ENCODE data around the gene FIBP.

Gene FIBP

GRCh38 chr11:65885808-65886536 is 2.3 kb downstream of the FIBP start:
- H3K4me1 ChIP-seq (ENCODE audit: control insufficient read depth, low read depth, low read length) = peaks cover 7% of the 10 kb centered on the region
- peaks cover 32% of the 10 kb centered on the region for H3K36me3 ChIP-seq (ENCODE audit: control insufficient read depth, low read depth, low read length)

GRCh38 chr11:65885231-65885630 is 3.0 kb downstream of the FIBP start:
- Histone ChIP-seq H3K9me3 (ENCODE audit: control insufficient read depth, low read depth, low read length) (no peaks in the 10 kb centered on the region), H3K9ac (ENCODE audit: low read length) (no peak overlapping the region), H3K27ac (ENCODE audit: low read length) (no peak overlapping the region), H3K27me3 (ENCODE audit: control insufficient read depth, insufficient read depth, low read length) (peaks cover 14% of the 10 kb centered on the region), H3K4me1 (ENCODE audit: control insufficient read depth, low read depth, low read length) (peaks cover 7% of the 10 kb centered on the region), H3K36me3 (ENCODE audit: control insufficient read depth, low read depth, low read length) (peaks cover 32% of the 10 kb centered on the region), H3K4me3 (ENCODE audit: low read length) (no peak overlapping the region)

More at GRCh38 chr11:65885808-65886536, 2.3 kb downstream of the FIBP start:
- Histone ChIP-seq H3K9ac (ENCODE audit: low read length) (no peak overlapping the region), H3K27ac (ENCODE audit: low read length) (no peak overlapping the region), H3K27me3 (ENCODE audit: control insufficient read depth, insufficient read depth, low read length) (peaks cover 14% of the 10 kb centered on the region), H3K4me3 (ENCODE audit: low read length) (no peak overlapping the region), H3K9me3 (ENCODE audit: control insufficient read depth, low read depth, low read length) (no peaks in the 10 kb centered on the region)

GRCh38 chr11:65884716-65885092 is 3.6 kb downstream of the FIBP start:
- H3K4me1 ChIP-seq (ENCODE audit: control insufficient read depth, low read depth, low read length) = peaks cover 2% of the 10 kb centered on the region
- H3K9ac ChIP-seq (ENCODE audit: low read length) = no peak overlapping the region
- no peak overlapping the region for H3K4me3 ChIP-seq (ENCODE audit: low read length)
- no peak overlapping the region for H3K27ac ChIP-seq (ENCODE audit: low read length)
- no peaks in the 10 kb centered on the region for H3K9me3 ChIP-seq (ENCODE audit: control insufficient read depth, low read depth, low read length)
- H3K36me3 ChIP-seq (ENCODE audit: control insufficient read depth, low read depth, low read length) = peaks cover 32% of the 10 kb centered on the region
- peaks cover 8% of the 10 kb centered on the region for H3K27me3 ChIP-seq (ENCODE audit: control insufficient read depth, insufficient read depth, low read length)

- Histone ChIP-seq H3K4me3 (ENCODE audit: low read length) (no peak overlapping the region), H3K4me1 (ENCODE audit: control insufficient read depth, low read depth, low read length) (no peaks in the 10 kb centered on the region), H3K9ac (ENCODE audit: low read length) (no peak overlapping the region), H3K9me3 (ENCODE audit: control insufficient read depth, low read depth, low read length) (no peaks in the 10 kb centered on the region), H3K27ac (ENCODE audit: low read length) (no peak overlapping the region), H3K27me3 (ENCODE audit: control insufficient read depth, insufficient read depth, low read length) (peaks cover 2% of the 10 kb centered on the region), H3K36me3 (ENCODE audit: control insufficient read depth, low read depth, low read length) (peaks cover 32% of the 10 kb centered on the region)
These were observed 4.2 kb downstream of the FIBP start for GRCh38 chr11:65883786-65884715.

- Histone ChIP-seq H3K9ac (ENCODE audit: low read length) (no peak overlapping the region), H3K36me3 (ENCODE audit: control insufficient read depth, low read depth, low read length) (peaks cover 32% of the 10 kb centered on the region), H3K27ac (ENCODE audit: low read length) (no peak overlapping the region), H3K4me3 (ENCODE audit: low read length) (no peak overlapping the region), H3K9me3 (ENCODE audit: control insufficient read depth, low read depth, low read length) (no peaks in the 10 kb centered on the region), H3K27me3 (ENCODE audit: control insufficient read depth, insufficient read depth, low read length) (no peaks in the 10 kb centered on the region), H3K4me1 (ENCODE audit: control insufficient read depth, low read depth, low read length) (no peaks in the 10 kb centered on the region)
These were observed 5.1 kb downstream of the FIBP start for GRCh38 chr11:65883058-65883761.

GRCh38 chr11:65882120-65883057 is 5.9 kb downstream of the FIBP start:
- H3K4me3 ChIP-seq (ENCODE audit: low read length) = no peak overlapping the region
- no peak overlapping the region for H3K9ac ChIP-seq (ENCODE audit: low read length)
- no peaks in the 10 kb centered on the region for H3K27me3 ChIP-seq (ENCODE audit: control insufficient read depth, insufficient read depth, low read length)
- peaks cover 32% of the 10 kb centered on the region for H3K36me3 ChIP-seq (ENCODE audit: control insufficient read depth, low read depth, low read length)
- no peaks in the 10 kb centered on the region for H3K4me1 ChIP-seq (ENCODE audit: control insufficient read depth, low read depth, low read length)
- no peaks in the 10 kb centered on the region for H3K9me3 ChIP-seq (ENCODE audit: control insufficient read depth, low read depth, low read length)
- H3K27ac ChIP-seq (ENCODE audit: low read length) = no peak overlapping the region

- Histone ChIP-seq H3K27me3 (ENCODE audit: control insufficient read depth, insufficient read depth, low read length) (no peaks in the 10 kb centered on the region), H3K4me1 (ENCODE audit: control insufficient read depth, low read depth, low read length) (no peaks in the 10 kb centered on the region), H3K9me3 (ENCODE audit: control insufficient read depth, low read depth, low read length) (no peaks in the 10 kb centered on the region), H3K36me3 (ENCODE audit: control insufficient read depth, low read depth, low read length) (peaks cover 25% of the 10 kb centered on the region), H3K9ac (ENCODE audit: low read length) (no peak overlapping the region), H3K4me3 (ENCODE audit: low read length) (no peak overlapping the region), H3K27ac (ENCODE audit: low read length) (no peak overlapping the region)
These were observed 7.3 kb downstream of the FIBP start for GRCh38 chr11:65880844-65881421.

- H3K9me3 ChIP-seq (ENCODE audit: control insufficient read depth, low read depth, low read length) = no peaks in the 10 kb centered on the region
- H3K27ac ChIP-seq (ENCODE audit: low read length) = no peak overlapping the region
- no peak overlapping the region for H3K4me3 ChIP-seq (ENCODE audit: low read length)
- no peaks in the 10 kb centered on the region for H3K4me1 ChIP-seq (ENCODE audit: control insufficient read depth, low read depth, low read length)
- H3K36me3 ChIP-seq (ENCODE audit: control insufficient read depth, low read depth, low read length) = peaks cover 17% of the 10 kb centered on the region
- no peaks in the 10 kb centered on the region for H3K27me3 ChIP-seq (ENCODE audit: control insufficient read depth, insufficient read depth, low read length)
- no peak overlapping the region for H3K9ac ChIP-seq (ENCODE audit: low read length)
These were observed 8.2 kb downstream of the FIBP start for GRCh38 chr11:65880027-65880426.

GRCh38 chr11:65879617-65880016 is 8.7 kb downstream of the FIBP start, which contains the start of gene CTSW:
TSS of gene CTSW (plus strand) at chr11:65879837. CDS start at chr11:65879855, 18 bp downstream.
- Histone ChIP-seq H3K4me1 (ENCODE audit: control insufficient read depth, low read depth, low read length) (no peaks in the 10 kb centered on the region), H3K27ac (ENCODE audit: low read length) (no peak within 1 kb of the TSS), H3K9ac (ENCODE audit: low read length) (no peak within 1 kb of the TSS), H3K27me3 (ENCODE audit: control insufficient read depth, insufficient read depth, low read length) (no peaks in the 10 kb centered on the region), H3K36me3 (ENCODE audit: control insufficient read depth, low read depth, low read length) (peaks cover 15% of the 10 kb centered on the region), H3K4me3 (ENCODE audit: low read length) (no peak within 1 kb of the TSS), H3K9me3 (ENCODE audit: control insufficient read depth, low read depth, low read length) (no peaks in the 10 kb centered on the region)

- H3K4me1 ChIP-seq (ENCODE audit: control insufficient read depth, low read depth, low read length) = peaks cover 4% of the 10 kb centered on the region
- H3K36me3 ChIP-seq (ENCODE audit: control insufficient read depth, low read depth, low read length) = no peaks in the 10 kb centered on the region
- no peaks in the 10 kb centered on the region for H3K9me3 ChIP-seq (ENCODE audit: control insufficient read depth, low read depth, low read length)
- peak overlapping the region; percentile 75 for H3K4me3 ChIP-seq (ENCODE audit: low read length)
- no peak overlapping the region for H3K27ac ChIP-seq (ENCODE audit: low read length)
- peak overlapping the region; percentile 22 for H3K9ac ChIP-seq (ENCODE audit: low read length)
- peaks cover 17% of the 10 kb centered on the region for H3K27me3 ChIP-seq (ENCODE audit: control insufficient read depth, insufficient read depth, low read length)
These were observed 14.7 kb downstream of the FIBP start for GRCh38 chr11:65873318-65874156.
